Epithelial cell of esophagus (primary cell): ENCODE data around the gene NKX6-1.

Source experiments
- DNase-seq: peaks from one replicate; pipeline ENCODE4 v3.0.0; 2010; ENCODE audit warnings: low read depth
- H3K4me3 ChIP-seq: 2 replicates; pipeline ENCODE4 v1.5.1; 2011; ENCODE audit warnings: mild to moderate bottlenecking, low read length, control low read depth
- CTCF ChIP-seq: IDR thresholded peaks from 2 replicates; pipeline ENCODE4 v1.5.1; 2011; ENCODE audit warnings: low read depth, mild to moderate bottlenecking, low read length, control low read depth, inconsistent platforms; ENCODE audit not compliant: insufficient read depth; ENCODE audit errors: missing control alignments

The NKX6-1 gene

DNA sequence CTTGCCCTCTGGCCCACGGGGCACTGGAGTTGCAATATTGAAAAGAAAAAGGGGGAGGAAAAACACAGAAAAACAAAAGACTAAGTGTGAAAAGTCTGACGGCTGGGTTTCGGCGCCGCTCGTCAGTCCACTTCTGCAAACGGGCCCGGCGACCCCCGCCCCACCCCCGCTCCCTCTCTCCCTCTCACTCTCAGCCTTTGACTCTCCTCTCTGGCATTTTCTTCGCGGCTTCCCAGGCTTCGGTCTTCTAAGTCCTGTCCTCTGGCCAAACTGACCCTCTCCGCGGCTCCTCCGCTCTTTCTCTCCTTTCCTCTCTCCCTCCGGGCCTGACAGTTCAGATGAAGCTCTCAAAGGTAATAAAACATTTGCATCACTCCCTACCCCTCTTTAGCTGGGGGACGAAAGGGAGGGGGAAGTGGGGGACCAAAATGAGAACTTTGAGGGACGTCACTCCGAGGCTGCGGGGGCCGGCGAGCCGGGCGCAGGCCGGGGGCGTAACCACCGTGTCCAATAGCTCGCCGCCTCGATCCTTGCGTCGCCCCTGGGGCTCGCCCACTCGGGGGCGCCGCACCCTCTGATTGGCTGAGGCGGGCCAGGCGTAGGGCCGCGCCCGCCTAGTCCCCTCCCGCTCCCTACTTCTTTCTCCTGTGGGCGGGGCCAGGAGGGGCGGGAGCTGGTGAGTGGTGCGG lies at the start of gene NKX6-1:
Gene NKX6-1, minus strand, starts transcription at position 358 of the 689 bp plus-strand sequence. CDS start 1,064 bp downstream, outside the sequence.
- peak; percentile 46 for DNase-seq
- no peak for TF ChIP-seq CTCF

GRCh38 chr4:84547211-84547610 lies 48.1 kb upstream of the NKX6-1 start:
- DNase-seq: peak; percentile 39
- no peak overlapping the region for H3K4me3 ChIP-seq
- TF ChIP-seq CTCF: no peak

More for the DNA sequence above, at the start of gene NKX6-1:
- H3K4me3 ChIP-seq: peak within 1 kb of the TSS; percentile 4

DNA sequence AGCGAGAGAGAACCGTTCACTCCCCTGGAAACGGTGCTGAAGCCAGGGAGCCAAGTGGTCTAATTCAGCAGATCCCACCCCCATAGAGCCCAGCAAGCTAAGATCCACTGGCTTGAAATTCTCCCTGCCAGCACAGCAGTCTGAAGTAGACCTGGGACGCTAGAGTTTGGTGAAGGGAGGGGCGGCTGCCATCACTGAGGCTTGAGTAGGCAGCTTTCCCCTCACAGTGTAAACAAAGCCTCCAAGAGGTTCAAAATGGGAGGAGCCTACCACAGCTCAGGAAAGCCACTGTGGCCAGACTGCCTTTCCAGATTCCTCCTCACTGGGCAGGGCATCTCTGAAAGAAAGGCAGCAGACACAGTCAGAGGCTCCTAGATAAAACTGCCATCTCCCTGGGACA lies 46.0 kb upstream of the NKX6-1 start:
- H3K4me3 ChIP-seq: no peak overlapping the region
- DNase-seq: no peak
- no peak for TF ChIP-seq CTCF

DNA sequence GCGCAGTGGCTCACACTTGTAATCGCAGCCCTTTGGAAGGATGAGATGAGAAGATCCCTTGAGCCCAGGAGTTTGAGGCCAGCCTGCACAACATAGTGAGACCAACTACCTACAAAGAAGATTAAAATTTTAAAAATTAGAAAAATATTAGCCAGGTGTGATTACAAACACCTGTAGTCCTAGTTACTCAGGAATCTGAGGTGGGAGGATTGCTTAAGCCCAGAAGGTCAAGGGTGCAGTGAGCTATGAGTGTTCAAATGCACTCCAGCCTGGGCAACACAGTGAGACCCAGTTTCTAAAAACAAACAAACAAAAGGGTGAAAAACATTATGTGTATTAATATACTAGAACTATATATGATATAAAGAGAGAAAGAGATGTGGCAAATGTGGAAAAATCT lies 36.8 kb upstream of the NKX6-1 start:
- peak; percentile 9 for DNase-seq
- no peak overlapping the region for H3K4me3 ChIP-seq
- TF ChIP-seq CTCF: no peak

DNA sequence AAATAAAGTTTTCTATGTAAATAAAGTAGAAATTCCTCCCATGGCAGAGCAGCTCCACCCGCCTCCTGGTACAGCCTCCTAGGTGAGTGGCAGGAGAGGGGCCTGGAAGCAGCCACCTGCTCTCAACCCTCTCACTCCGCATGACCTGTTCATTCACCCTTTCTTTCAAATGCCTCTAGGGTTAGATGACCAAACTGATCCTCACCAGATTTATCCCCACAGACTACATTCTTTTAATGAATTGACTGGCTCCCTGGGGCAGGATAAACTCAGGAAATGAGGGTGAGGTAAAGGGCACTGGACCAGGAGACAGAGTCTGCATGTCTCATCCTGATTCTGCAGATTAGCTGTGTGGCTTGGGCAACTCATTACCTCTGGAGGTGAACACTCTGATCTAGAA lies 32.6 kb upstream of the NKX6-1 start:
- H3K4me3 ChIP-seq: no peak overlapping the region
- DNase-seq: peak; percentile 24
- no peak for TF ChIP-seq CTCF

GRCh38 chr4:84530871-84531270 lies 31.8 kb upstream of the NKX6-1 start:
- no peak for TF ChIP-seq CTCF
- peak; percentile 41 for DNase-seq
- H3K4me3 ChIP-seq: no peak overlapping the region

- no peak for TF ChIP-seq CTCF
- DNase-seq: no peak
- H3K4me3 ChIP-seq: no peak overlapping the region
These were observed 31.4 kb upstream of the NKX6-1 start for GRCh38 chr4:84530454-84530853.
